ENCODE measurements around the gene ZNF746. TPM values are rescaled to one million over a fixed set of nuclear protein-coding genes. Genes with fewer than 3 reads are reported as not detected.

Gene ZNF746
- total RNA-seq, 1 experiment from 2014 or later: 17.1 TPM

DNA sequence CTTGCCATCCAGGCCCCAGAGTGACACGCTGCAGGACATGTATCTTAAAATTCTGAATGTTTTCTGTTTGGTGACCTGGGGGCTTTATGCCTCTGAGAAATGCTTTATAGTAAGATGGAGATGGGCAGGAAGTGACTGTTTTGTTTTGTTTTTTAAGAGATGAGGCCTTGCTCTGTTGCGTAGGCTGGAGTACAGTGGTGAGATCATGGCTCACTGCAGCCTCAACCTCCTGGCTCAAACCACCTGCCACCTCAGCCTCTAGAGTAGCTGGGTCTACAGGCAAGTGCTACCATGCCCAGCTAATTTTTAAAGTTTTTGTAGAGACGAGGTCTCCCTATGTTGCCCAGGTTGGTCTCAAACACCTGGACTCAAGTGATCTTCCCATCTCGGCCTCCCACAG, 57.4 kb downstream of the ZNF746 start (continued):
- TF ChIP-seq HMGXB4 (CRISPR knock-in tag; IDR thresholded peaks at IDR 0.05): no peak
- no peak for TF ChIP-seq ZNF423 (CRISPR knock-in tag; IDR thresholded peaks at IDR 0.05)
- TF ChIP-seq FOXJ3 (CRISPR knock-in tag; IDR thresholded peaks at IDR 0.05; ENCODE audit: borderline replicate concordance): no peak
- no peak for TF ChIP-seq ZBTB43 (CRISPR knock-in tag; IDR thresholded peaks at IDR 0.05)
- TF ChIP-seq, protein P1, sequence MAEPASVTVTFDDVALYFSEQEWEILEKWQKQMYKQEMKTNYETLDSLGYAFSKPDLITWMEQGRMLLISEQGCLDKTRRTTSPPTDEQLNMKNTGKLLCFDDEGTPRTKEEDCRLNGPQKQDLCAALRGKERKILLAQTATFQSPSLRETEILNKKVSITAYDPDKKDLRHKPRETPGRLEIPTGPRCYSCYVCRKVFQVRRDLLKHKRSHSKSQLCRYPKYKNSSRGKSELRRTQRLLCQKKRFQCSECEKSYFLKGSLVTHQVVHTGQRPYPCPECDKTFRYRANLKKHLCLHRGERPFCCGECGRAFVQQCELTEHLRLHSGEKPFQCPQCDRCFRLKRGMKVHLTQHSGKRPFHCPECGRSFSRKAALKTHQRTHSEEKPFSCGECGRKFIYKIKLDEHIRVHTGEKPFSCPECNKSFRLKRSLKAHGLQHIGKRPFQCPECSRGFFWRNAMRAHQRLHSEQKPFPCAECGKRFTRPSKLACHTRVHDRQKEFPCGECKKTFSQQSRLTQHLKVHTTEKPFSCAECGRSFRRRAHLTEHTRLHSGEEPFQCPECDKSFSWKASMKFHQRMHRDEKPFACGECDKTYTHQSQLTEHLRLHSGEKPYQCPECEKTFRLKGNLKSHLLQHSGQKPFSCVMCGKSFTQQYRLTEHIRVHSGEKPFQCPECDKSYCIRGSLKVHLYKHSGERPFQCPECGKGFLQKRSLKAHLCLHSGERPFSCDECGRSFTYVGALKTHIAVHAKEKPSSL (CRISPR knock-in tag; conservative IDR thresholded peaks at IDR 0.05): no peak
- no peak for TF ChIP-seq ZNF416 (CRISPR knock-in tag; IDR thresholded peaks at IDR 0.05)

DNA sequence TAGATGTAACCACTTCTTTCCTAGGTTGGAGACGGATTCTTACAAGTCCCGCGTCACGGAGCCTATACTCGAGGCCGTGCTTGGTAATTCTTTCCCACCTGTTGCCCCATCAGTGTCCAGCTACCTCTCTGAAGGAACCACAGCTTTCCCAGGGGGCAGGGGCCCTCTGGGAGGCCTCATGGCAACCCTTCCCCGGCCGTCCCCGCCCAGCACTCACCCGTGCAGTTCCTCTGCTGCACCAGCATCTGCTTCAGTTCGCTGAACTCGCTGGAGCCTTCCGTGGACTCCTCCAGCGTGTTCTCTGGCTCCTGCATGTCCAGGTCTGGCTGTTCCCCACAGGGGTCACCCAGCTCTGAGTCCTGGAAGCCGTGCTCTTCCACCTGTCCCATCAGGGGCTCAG, 61.3 kb downstream of the ZNF746 start:
- no peak overlapping the region for H3K4me3 Mint-ChIP-seq
- H3K36me3 Mint-ChIP-seq: peaks cover 6% of the 10 kb centered on the region; the same call in 1 of the 2 replicates
- POLR2A ChIA-PET: interaction anchor here (0.9 kb wide), 1 partner anchor 23 kb away, joined by 4 read pairs; no protein-coding TSS in a partner anchor
- no peaks in the 10 kb centered on the region for H3K9me3 Mint-ChIP-seq
- TF ChIP-seq GABPB1 (CRISPR knock-in tag; IDR thresholded peaks at IDR 0.05) (no peak), MXD4 (CRISPR knock-in tag; IDR thresholded peaks at IDR 0.05; ENCODE audit: borderline replicate concordance) (no peak), ATF1 (CRISPR knock-in tag; IDR thresholded peaks at IDR 0.05) (no peak), RELA (CRISPR knock-in tag; IDR thresholded peaks at IDR 0.05; ENCODE audit: borderline replicate concordance) (no peak), FOXP1 (CRISPR knock-in tag; IDR thresholded peaks at IDR 0.05; ENCODE audit: borderline replicate concordance) (no peak), FOXP4 (CRISPR knock-in tag; IDR thresholded peaks at IDR 0.05) (no peak), E2F5 (CRISPR knock-in tag; IDR thresholded peaks at IDR 0.05) (no peak)
- no peaks in the 10 kb centered on the region for H3K27me3 Mint-ChIP-seq (ENCODE audit: low read depth)
- H3K4me1 Mint-ChIP-seq: no peaks in the 10 kb centered on the region
- ATAC-seq (no peak), DNase-seq (ENCODE audit: low spot score) (no peak)
- CTCF ChIA-PET: no interaction called here
- no peak overlapping the region for H3K27ac Mint-ChIP-seq

DNA sequence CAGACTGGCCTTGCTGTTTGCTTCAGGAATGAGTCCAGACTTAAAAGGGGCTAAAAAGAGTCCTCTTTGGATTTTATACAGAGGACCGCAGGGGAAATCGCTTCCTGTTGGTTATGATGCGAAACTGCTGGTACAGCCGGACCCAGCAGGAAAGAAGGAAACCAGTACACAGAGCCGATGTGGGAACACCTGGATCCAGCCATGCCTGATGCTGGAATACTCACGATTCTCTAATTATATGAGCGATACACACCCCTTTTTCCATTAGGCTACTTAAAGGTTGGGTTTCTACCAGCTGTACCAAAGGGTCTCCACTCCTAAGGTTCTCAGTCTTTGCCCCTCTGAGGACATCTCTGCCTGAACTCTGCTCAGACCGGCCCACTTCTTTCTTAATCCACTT, 64.5 kb downstream of the ZNF746 start:
- no peak overlapping the region for H3K4me3 Mint-ChIP-seq
- H3K9me3 Mint-ChIP-seq: no peaks in the 10 kb centered on the region
- H3K27me3 Mint-ChIP-seq (ENCODE audit: low read depth): no peaks in the 10 kb centered on the region; the same call in 1 of the 2 replicates
- POLR2A ChIA-PET: no interaction called here
- ATAC-seq (no peak), DNase-seq (ENCODE audit: low spot score) (no peak)
- no peak overlapping the region for H3K27ac Mint-ChIP-seq
- peaks cover 6% of the 10 kb centered on the region; the same call in 1 of the 2 replicates for H3K36me3 Mint-ChIP-seq
- CTCF ChIA-PET: no interaction called here
- TF ChIP-seq ZNF281 (CRISPR knock-in tag; IDR thresholded peaks at IDR 0.05): no peak
- TF ChIP-seq GTF2I (CRISPR knock-in tag; conservative IDR thresholded peaks at IDR 0.05): no peak
- no peak for TF ChIP-seq FOXK1 (CRISPR knock-in tag; IDR thresholded peaks at IDR 0.05)
- no peak for TF ChIP-seq AFF4 (CRISPR knock-in tag; IDR thresholded peaks at IDR 0.05; ENCODE audit: borderline replicate concordance)
- no peaks in the 10 kb centered on the region for H3K4me1 Mint-ChIP-seq
